Measurements from ENCODE around the gene RFX8.

Gene RFX8

DNA sequence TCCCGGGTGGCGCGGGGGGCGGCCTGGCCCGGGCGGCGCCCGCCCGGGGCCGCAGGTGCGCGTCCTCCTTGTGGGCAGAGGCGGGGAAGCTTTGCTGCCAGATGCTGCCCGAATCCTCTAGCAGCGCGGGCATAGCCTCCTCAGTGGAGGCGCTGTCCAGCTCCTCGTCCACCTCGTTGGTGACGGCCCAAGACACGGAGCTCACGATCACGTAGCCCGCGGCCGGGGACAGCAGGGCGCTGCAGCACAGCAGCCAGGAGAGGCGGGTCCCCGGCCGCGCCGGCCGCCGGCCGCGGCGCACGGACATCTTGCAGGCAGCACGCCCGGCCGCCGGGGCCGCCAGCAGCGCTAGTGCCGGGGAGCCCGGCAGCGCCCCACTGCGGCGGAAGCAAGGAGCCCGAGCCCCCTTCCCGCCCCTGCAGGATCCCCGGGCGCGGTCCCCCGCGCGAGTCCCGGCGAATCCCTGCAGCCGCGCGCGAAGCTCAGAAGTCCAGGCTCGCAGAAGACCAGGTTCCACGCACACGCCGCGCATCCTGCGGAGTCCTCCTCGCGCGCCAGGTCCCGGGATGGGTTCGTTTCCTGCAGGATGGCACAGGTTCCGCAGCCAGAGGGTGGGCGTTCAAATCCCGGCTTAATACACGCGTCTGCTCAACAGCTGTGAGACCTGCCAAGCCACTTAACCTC is 87.6 kb downstream of the RFX8 start, which contains the start of gene CREG2:
TSS of gene CREG2 (minus strand) at position 353 of the 684 bp plus-strand sequence. CDS start at position 307, 46 bp downstream.
- H3K27ac ChIP-seq (ENCODE audit: insufficient read depth, low read depth, low read length, poor library complexity, severe bottlenecking), result no peak within 1 kb of the TSS
- peaks cover 46% of the 10 kb centered on the region for H3K27me3 ChIP-seq (ENCODE audit: control insufficient read depth, insufficient read depth, low read length, poor library complexity, severe bottlenecking)
- WGBS, 2 experiments, result 2% methylated on average over 79 of the region's 79 CpGs

DNA sequence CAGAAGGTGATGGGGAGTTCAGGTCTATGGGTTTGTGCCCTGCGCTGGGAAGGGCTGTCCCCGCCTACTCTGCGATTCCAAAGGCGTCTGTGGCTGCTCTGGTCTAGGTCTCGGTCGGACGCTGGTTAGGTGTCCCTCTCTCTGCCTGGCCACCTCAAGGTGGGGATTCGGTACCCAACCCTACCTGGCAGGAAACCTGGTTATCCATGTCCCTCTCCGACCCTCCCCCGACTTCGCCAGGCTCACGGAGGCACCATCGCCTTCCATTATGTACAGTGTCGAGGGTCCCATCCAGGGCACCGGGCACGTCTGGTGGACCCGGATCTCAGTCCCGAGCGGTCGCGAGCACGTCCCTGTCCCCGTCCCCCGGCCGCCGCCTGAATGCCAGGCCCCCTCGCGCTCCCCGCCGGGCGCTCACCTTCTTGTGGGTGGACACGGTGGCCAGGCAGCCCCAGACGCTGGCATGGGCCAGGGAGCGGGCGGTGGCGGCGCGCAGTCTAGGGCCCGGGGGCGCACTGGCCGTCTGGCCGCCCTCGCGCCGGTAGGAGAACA is 88.2 kb downstream of the RFX8 start:
- Histone ChIP-seq H3K27ac (ENCODE audit: insufficient read depth, low read depth, low read length, poor library complexity, severe bottlenecking) (no peak overlapping the region), H3K36me3 (ENCODE audit: control insufficient read depth, insufficient read depth, low read length) (no peaks in the 10 kb centered on the region), H3K4me1 (ENCODE audit: control insufficient read depth, insufficient read depth, low read length) (peaks cover 7% of the 10 kb centered on the region), H3K27me3 (ENCODE audit: control insufficient read depth, insufficient read depth, low read length, poor library complexity, severe bottlenecking) (peaks cover 46% of the 10 kb centered on the region), H3K9me3 (ENCODE audit: control insufficient read depth, low read length) (no peaks in the 10 kb centered on the region), H3K4me3 (ENCODE audit: insufficient read depth, low read depth, low read length) (peak overlapping the region; percentile 47)
- 2 to 3% methylated on average over 45 of the region's 45 CpGs for WGBS, 2 experiments

More for the DNA sequence above, 87.6 kb downstream of the RFX8 start, which contains the start of gene CREG2:
- Histone ChIP-seq H3K4me3 (ENCODE audit: insufficient read depth, low read depth, low read length) (peak within 1 kb of the TSS; percentile 47), H3K9me3 (ENCODE audit: control insufficient read depth, low read length) (no peaks in the 10 kb centered on the region), H3K4me1 (ENCODE audit: control insufficient read depth, insufficient read depth, low read length) (peaks cover 6% of the 10 kb centered on the region), H3K36me3 (ENCODE audit: control insufficient read depth, insufficient read depth, low read length) (no peaks in the 10 kb centered on the region)

DNA sequence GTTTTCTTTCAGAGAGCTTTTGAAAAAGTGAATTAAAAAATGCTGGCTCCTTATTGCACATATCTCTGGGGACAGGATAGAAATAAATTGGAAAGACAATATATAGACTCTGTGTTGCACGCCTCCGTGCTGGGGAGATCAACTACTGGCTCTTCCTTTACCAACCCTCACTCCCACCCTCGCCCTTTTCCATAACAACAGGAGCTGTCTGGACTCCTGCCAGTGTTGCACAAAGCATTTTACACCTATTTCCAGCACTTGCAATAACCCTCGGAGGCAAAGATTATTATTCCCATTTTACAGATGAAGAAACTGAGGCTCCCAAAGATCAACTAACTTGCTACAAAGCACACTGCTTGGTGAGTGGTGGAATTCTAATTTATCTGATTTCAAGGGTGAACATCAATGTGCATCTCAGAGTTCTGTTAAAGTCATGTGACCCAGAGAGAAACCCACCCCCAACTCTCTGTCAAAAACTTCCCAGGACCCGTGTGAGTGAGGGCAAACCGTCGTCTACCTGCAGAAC is 91.8 kb downstream of the RFX8 start:
- Histone ChIP-seq H3K4me1 (ENCODE audit: control insufficient read depth, insufficient read depth, low read length) (peaks cover 7% of the 10 kb centered on the region), H3K9me3 (ENCODE audit: control insufficient read depth, low read length) (no peaks in the 10 kb centered on the region), H3K27ac (ENCODE audit: insufficient read depth, low read depth, low read length, poor library complexity, severe bottlenecking) (no peak overlapping the region), H3K27me3 (ENCODE audit: control insufficient read depth, insufficient read depth, low read length, poor library complexity, severe bottlenecking) (peaks cover 35% of the 10 kb centered on the region), H3K4me3 (ENCODE audit: insufficient read depth, low read depth, low read length) (no peak overlapping the region), H3K36me3 (ENCODE audit: control insufficient read depth, insufficient read depth, low read length) (no peaks in the 10 kb centered on the region)
- 81 to 82% methylated on average over 7 of the region's 7 CpGs for WGBS, 2 experiments

DNA sequence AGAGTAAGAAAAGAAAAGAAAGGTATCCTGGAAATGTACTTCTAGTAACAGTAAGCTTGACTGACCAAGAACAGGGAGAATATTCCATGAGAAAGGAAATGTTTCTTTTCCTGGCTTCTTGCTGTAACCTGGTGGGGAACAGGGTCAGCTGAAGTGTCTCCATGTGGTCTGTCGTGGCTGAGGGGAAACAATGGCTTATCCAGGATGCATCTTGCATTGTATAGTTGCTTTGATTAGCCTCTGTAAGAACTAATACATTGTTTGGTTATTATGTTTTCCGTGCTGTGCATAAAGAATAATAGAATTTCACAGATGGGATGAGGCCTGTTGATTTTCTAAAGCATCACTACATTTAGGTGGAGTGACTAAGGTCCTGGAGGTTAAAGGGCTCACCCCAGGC is 92.5 kb downstream of the RFX8 start:
- Histone ChIP-seq H3K9me3 (ENCODE audit: control insufficient read depth, low read length) (no peaks in the 10 kb centered on the region), H3K27ac (ENCODE audit: insufficient read depth, low read depth, low read length, poor library complexity, severe bottlenecking) (no peak overlapping the region), H3K4me1 (ENCODE audit: control insufficient read depth, insufficient read depth, low read length) (peaks cover 7% of the 10 kb centered on the region), H3K36me3 (ENCODE audit: control insufficient read depth, insufficient read depth, low read length) (no peaks in the 10 kb centered on the region), H3K27me3 (ENCODE audit: control insufficient read depth, insufficient read depth, low read length, poor library complexity, severe bottlenecking) (peaks cover 29% of the 10 kb centered on the region), H3K4me3 (ENCODE audit: insufficient read depth, low read depth, low read length) (no peak overlapping the region)
- WGBS, 2 experiments, result 54 to 79% methylated on average over 2 of the region's 2 CpGs

DNA sequence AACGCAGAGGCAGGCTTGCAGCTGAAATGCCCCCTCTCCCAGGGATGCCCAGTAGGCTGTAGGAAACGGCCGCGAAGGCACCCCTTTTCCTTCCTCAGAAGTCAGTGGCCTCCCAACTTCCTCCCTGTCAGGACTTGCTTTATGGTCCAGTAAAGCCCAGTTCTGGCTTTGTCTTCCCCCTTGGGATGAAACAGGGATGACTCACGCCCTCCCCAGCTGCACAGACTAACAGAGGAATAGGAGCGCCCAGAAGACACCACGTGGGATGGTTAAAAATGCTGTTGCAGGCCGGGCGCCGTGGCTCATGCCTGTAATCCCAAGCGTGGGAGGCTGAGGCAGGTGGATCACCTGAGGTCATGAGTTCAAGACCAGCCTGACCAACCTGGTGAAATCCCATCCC is 94.5 kb downstream of the RFX8 start:
- no peak overlapping the region for H3K4me3 ChIP-seq (ENCODE audit: insufficient read depth, low read depth, low read length)
- no peaks in the 10 kb centered on the region for H3K36me3 ChIP-seq (ENCODE audit: control insufficient read depth, insufficient read depth, low read length)
- WGBS, 2 experiments, result 89% methylated on average over 11 of the region's 11 CpGs
- H3K27ac ChIP-seq (ENCODE audit: insufficient read depth, low read depth, low read length, poor library complexity, severe bottlenecking), result no peak overlapping the region
- peaks cover 8% of the 10 kb centered on the region for H3K27me3 ChIP-seq (ENCODE audit: control insufficient read depth, insufficient read depth, low read length, poor library complexity, severe bottlenecking)
- H3K9me3 ChIP-seq (ENCODE audit: control insufficient read depth, low read length), result no peaks in the 10 kb centered on the region
- peaks cover 7% of the 10 kb centered on the region for H3K4me1 ChIP-seq (ENCODE audit: control insufficient read depth, insufficient read depth, low read length)

DNA sequence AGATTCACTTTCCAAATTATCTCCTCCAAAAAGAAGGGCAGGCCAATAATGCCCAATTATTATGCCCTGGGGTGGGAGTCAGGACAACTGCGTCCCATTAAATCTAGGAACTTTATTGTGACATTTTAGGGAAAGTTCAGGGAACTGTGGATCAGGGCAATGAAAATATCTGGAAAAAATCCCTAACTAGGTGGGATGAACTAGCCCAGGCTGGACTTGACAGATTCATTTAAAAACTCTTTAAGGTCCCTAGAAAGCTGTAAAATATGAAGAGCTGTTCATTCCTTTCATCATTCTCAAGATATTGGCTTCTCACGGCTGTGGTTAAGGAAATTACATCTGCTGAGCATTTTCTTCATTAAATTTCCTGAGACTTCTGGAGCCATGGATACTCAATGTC is 95.8 kb downstream of the RFX8 start:
- peaks cover 7% of the 10 kb centered on the region for H3K4me1 ChIP-seq (ENCODE audit: control insufficient read depth, insufficient read depth, low read length)
- WGBS, 2 experiments, result 95 to 100% methylated on average over 2 of the region's 2 CpGs
- no peaks in the 10 kb centered on the region for H3K9me3 ChIP-seq (ENCODE audit: control insufficient read depth, low read length)
- H3K27ac ChIP-seq (ENCODE audit: insufficient read depth, low read depth, low read length, poor library complexity, severe bottlenecking), result no peak overlapping the region
- H3K4me3 ChIP-seq (ENCODE audit: insufficient read depth, low read depth, low read length), result no peak overlapping the region
- no peaks in the 10 kb centered on the region for H3K27me3 ChIP-seq (ENCODE audit: control insufficient read depth, insufficient read depth, low read length, poor library complexity, severe bottlenecking)
- no peaks in the 10 kb centered on the region for H3K36me3 ChIP-seq (ENCODE audit: control insufficient read depth, insufficient read depth, low read length)

DNA sequence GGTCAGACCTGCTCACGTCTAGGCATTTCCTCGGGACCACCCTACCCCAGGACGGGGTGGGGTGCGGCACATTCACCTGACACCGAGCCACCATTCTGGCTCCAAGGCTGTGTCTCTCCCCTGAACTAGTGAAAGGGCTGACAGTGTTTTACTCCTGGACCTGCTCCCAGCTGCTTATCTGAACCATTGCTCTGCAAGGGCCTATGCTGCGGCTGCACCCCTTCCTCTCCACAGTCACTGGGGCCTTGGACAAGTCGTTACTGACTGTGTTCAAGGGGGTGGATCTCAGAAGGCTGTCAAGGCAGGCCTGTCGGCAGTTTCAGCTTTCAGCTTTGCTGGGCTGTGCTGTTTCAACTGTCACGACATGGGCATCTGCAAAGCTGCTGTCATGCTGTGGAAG is 99.3 kb downstream of the RFX8 start:
- no peaks in the 10 kb centered on the region for H3K9me3 ChIP-seq (ENCODE audit: control insufficient read depth, low read length)
- no peaks in the 10 kb centered on the region for H3K36me3 ChIP-seq (ENCODE audit: control insufficient read depth, insufficient read depth, low read length)
- H3K4me3 ChIP-seq (ENCODE audit: insufficient read depth, low read depth, low read length), result no peak overlapping the region
- no peaks in the 10 kb centered on the region for H3K4me1 ChIP-seq (ENCODE audit: control insufficient read depth, insufficient read depth, low read length)
- no peaks in the 10 kb centered on the region for H3K27me3 ChIP-seq (ENCODE audit: control insufficient read depth, insufficient read depth, low read length, poor library complexity, severe bottlenecking)
- WGBS, 2 experiments, result 77 to 79% methylated on average over 9 of the region's 9 CpGs
- no peak overlapping the region for H3K27ac ChIP-seq (ENCODE audit: insufficient read depth, low read depth, low read length, poor library complexity, severe bottlenecking)

DNA sequence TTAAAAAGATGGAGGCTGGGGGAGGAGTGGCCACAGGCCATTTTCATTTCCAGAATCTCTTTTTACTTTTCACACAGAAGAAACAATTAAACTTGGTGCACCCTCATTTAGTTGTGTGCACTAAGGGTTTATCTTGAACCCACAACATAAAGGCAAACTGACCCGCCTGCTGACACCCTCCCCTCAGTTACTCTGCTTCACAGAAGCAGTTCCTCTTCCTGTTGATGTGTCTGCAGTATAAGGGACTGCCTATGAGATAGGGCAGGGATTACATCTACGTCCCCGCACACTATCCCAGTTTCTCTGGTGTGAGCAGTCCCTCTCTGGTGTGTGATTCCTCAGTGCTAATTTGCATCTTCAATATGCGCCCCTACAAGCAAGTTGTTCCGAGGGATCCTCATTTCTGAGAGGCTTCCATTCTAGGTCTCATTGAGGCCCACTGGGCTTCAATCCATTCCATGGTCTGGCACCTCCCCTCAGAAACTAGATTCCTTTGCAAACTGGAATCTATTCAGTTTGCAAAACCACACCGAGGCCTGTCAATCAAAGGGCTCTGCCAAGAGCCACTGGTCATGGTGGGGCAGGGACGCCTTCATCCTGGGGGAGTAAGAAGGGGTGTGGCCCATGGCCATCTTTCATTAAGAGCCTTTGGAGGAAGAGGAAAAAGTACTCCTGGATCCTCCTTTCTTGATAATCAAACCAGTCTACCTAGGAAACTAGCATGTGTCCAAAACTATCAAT is 99.9 kb downstream of the RFX8 start:
- WGBS, 2 experiments, result 91 to 94% methylated on average over 7 of the region's 7 CpGs
- no peaks in the 10 kb centered on the region for H3K27me3 ChIP-seq (ENCODE audit: control insufficient read depth, insufficient read depth, low read length, poor library complexity, severe bottlenecking)

DNA sequence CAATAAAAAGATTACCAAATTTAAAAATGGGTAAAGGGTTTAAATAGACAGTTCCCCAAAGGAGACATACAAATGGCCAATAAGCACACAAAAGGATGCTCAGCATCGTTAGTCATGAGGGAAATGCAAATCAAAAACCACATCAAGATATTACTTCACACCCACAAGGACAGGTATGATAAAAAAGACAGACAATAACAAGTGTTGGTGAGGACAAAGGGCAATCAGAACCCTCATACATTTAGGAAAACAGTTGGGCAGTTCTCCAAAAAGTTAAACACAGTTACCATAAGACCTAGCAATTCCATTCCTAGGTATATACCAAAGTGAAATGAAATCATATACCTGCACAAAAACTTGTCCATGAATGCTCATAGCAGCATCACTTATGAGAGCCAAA is 102.1 kb downstream of the RFX8 start:
- Histone ChIP-seq H3K9me3 (ENCODE audit: control insufficient read depth, low read length) (no peaks in the 10 kb centered on the region), H3K4me3 (ENCODE audit: insufficient read depth, low read depth, low read length) (no peak overlapping the region), H3K27me3 (ENCODE audit: control insufficient read depth, insufficient read depth, low read length, poor library complexity, severe bottlenecking) (no peaks in the 10 kb centered on the region), H3K27ac (ENCODE audit: insufficient read depth, low read depth, low read length, poor library complexity, severe bottlenecking) (no peak overlapping the region), H3K4me1 (ENCODE audit: control insufficient read depth, insufficient read depth, low read length) (no peaks in the 10 kb centered on the region), H3K36me3 (ENCODE audit: control insufficient read depth, insufficient read depth, low read length) (no peaks in the 10 kb centered on the region)
- 88 to 100% methylated on average over 1 of the region's 1 CpG for WGBS, 2 experiments

More for the DNA sequence above, 99.9 kb downstream of the RFX8 start:
- H3K9me3 ChIP-seq (ENCODE audit: control insufficient read depth, low read length), result no peaks in the 10 kb centered on the region
- no peaks in the 10 kb centered on the region for H3K36me3 ChIP-seq (ENCODE audit: control insufficient read depth, insufficient read depth, low read length)
- no peak overlapping the region for H3K27ac ChIP-seq (ENCODE audit: insufficient read depth, low read depth, low read length, poor library complexity, severe bottlenecking)
- H3K4me1 ChIP-seq (ENCODE audit: control insufficient read depth, insufficient read depth, low read length), result no peaks in the 10 kb centered on the region
- no peak overlapping the region for H3K4me3 ChIP-seq (ENCODE audit: insufficient read depth, low read depth, low read length)

DNA sequence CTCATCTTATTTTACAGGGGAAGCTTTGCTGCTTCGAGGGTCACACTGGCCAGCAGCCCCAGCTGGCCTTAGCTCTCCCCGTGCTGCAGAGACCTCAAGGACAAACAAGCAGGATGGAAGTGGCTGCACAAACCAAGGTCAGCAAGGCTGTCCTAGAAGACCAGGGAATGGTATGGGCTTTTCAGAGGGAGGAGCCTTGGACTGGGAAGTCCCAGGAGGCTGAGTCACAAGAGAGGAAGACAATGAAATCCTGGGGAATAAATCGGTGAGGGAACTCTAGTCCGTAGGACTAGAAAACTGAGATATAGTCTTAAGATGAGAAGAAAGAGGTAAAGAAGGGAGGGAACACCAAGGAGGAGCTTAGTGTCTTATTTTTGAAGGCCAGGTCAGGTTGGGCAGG is 103.3 kb downstream of the RFX8 start:
- Histone ChIP-seq H3K27ac (ENCODE audit: insufficient read depth, low read depth, low read length, poor library complexity, severe bottlenecking) (no peak overlapping the region), H3K4me1 (ENCODE audit: control insufficient read depth, insufficient read depth, low read length) (no peaks in the 10 kb centered on the region), H3K9me3 (ENCODE audit: control insufficient read depth, low read length) (no peaks in the 10 kb centered on the region), H3K4me3 (ENCODE audit: insufficient read depth, low read depth, low read length) (no peak overlapping the region), H3K27me3 (ENCODE audit: control insufficient read depth, insufficient read depth, low read length, poor library complexity, severe bottlenecking) (no peaks in the 10 kb centered on the region), H3K36me3 (ENCODE audit: control insufficient read depth, insufficient read depth, low read length) (no peaks in the 10 kb centered on the region)
- 87 to 88% methylated on average over 4 of the region's 4 CpGs for WGBS, 2 experiments

Data from ectodermal cell (in vitro differentiated cells).